Gastrocnemius medialis (tissue), 4 donors: Measurements from ENCODE around the gene TNS4.

ENCODE experiments used
- POLR2A ChIP-seq, 2 donors: fragments of 450-650 bp; IDR thresholded peaks; one replicate each; pipeline ENCODE4 v1.6.1; 2017; ENCODE audit warnings: antibody characterized with exemption in 2 of 2, mild to moderate bottlenecking in 2 of 2, moderate library complexity in 2 of 2
- TF ChIP-seq, protein P1 (sequence below), 5 experiments: fragments of 450-650 bp in 3 of 5; fragments of 200-600 bp in 2 of 5; sonication (generic) in 2 of 5; IDR thresholded peaks in 4 of 5; conservative IDR thresholded peaks in 1 of 5; 1 replicate in 4 of 5; 2 replicates in 1 of 5; pipeline ENCODE4 v1.5.1; 2016 to 2019; ENCODE audit warnings: antibody characterized with exemption in 5 of 5, mild to moderate bottlenecking in 3 of 5, moderate library complexity in 3 of 5

- TF ChIP-seq, protein P1, sequence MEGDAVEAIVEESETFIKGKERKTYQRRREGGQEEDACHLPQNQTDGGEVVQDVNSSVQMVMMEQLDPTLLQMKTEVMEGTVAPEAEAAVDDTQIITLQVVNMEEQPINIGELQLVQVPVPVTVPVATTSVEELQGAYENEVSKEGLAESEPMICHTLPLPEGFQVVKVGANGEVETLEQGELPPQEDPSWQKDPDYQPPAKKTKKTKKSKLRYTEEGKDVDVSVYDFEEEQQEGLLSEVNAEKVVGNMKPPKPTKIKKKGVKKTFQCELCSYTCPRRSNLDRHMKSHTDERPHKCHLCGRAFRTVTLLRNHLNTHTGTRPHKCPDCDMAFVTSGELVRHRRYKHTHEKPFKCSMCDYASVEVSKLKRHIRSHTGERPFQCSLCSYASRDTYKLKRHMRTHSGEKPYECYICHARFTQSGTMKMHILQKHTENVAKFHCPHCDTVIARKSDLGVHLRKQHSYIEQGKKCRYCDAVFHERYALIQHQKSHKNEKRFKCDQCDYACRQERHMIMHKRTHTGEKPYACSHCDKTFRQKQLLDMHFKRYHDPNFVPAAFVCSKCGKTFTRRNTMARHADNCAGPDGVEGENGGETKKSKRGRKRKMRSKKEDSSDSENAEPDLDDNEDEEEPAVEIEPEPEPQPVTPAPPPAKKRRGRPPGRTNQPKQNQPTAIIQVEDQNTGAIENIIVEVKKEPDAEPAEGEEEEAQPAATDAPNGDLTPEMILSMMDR (IDR thresholded peaks at IDR 0.05 in 4 of 5, conservative IDR thresholded peaks at IDR 0.05 in 1 of 5): no peak
- no peak for TF ChIP-seq POLR2A (IDR thresholded peaks at IDR 0.05)
These were observed 11.1 kb downstream of the TNS4 start for GRCh38 chr17:40490289-40490853.
